ENCODE results near the gene OCEL1. TPM values are rescaled to one million over a fixed set of nuclear protein-coding genes. Genes with fewer than 3 reads are reported as not detected.

Gene OCEL1
- total RNA-seq, 4 donors from 2014 or later = 9.7 to 33.5 (median 21.8) TPM

GRCh38 chr19:17209126-17210036 lies 16.6 kb upstream of the OCEL1 start:
- 72 to 83% methylated on average over 21 to 24 of the region's 28 CpGs for WGBS, 2 donors
- DNase-seq = no peak
- no peak for TF ChIP-seq POLR2A (IDR thresholded peaks at IDR 0.05)
- TF ChIP-seq, protein P1, sequence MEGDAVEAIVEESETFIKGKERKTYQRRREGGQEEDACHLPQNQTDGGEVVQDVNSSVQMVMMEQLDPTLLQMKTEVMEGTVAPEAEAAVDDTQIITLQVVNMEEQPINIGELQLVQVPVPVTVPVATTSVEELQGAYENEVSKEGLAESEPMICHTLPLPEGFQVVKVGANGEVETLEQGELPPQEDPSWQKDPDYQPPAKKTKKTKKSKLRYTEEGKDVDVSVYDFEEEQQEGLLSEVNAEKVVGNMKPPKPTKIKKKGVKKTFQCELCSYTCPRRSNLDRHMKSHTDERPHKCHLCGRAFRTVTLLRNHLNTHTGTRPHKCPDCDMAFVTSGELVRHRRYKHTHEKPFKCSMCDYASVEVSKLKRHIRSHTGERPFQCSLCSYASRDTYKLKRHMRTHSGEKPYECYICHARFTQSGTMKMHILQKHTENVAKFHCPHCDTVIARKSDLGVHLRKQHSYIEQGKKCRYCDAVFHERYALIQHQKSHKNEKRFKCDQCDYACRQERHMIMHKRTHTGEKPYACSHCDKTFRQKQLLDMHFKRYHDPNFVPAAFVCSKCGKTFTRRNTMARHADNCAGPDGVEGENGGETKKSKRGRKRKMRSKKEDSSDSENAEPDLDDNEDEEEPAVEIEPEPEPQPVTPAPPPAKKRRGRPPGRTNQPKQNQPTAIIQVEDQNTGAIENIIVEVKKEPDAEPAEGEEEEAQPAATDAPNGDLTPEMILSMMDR (IDR thresholded peaks at IDR 0.05) = no peak
- Histone ChIP-seq H3K27ac (no peak overlapping the region), H3K9me3 (no peaks in the 10 kb centered on the region), H3K4me3 (replicated peaks in 1 of 3) (no peak overlapping the region), H3K4me1 (peaks cover 0 to 1% of the 10 kb centered on the region in 2 donors), H3K36me3 (peaks cover 7 to 11% of the 10 kb centered on the region in 2 donors), H3K27me3 (no peaks in the 10 kb centered on the region)
- intact Hi-C loops (cut with DNase I) = loop anchor here (10.0 kb wide), 2 partner anchors 55 to 135 kb away; partner anchors contain the start of genes BABAM1, HAUS8, MYO9B and USHBP1

- 85 to 95% methylated on average over 10 to 11 of the region's 14 CpGs for WGBS, 2 donors
- no peak for DNase-seq
- H3K9me3 ChIP-seq = no peaks in the 10 kb centered on the region
Observed at GRCh38 chr19:17210296-17210695, 15.7 kb upstream of the OCEL1 start.

DNA sequence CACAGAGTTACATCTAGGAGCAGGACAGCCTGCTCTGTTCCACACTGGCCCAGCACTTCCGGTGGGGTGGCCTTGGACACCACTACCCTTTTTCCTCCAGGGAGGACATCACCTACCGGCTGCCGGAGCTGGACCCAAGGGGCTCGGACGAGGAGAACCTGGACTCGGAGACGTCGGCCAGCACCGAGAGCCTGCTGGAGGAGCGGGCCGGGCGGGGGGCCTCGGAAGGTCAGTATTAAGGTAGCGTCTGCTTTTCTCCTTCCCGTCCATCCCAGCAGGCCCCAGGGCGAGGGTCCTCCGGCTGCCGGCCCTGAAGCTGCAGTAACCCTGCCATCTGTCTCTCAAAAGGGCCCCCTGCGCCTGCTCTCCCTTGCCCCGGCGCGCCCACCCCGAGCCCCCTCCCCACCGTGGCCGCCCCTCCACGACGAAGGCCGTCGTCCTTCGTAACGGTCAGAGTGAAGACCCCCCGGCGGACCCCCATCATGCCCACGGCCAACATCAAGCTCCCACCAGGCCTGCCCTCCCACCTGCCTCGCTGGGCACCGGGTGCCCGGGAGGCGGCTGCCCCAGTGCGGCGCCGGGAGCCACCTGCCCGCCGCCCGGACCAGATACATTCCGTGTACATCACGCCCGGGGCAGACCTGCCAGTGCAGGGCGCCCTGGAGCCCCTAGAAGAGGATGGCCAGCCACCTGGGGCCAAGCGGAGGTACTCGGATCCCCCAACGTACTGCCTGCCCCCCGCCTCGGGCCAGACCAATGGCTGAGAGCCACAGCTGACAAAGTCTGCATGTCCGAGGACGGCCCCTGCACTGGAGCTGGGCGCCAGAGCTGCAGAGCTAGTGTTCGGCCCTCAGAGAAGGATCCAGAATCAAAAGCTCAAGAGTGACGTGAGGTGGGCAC lies 14.2 kb upstream of the OCEL1 start:
- no peak for DNase-seq
- H3K9me3 ChIP-seq = no peaks in the 10 kb centered on the region
- H3K27me3 ChIP-seq = no peaks in the 10 kb centered on the region
- TF ChIP-seq, protein P1 (IDR thresholded peaks at IDR 0.05) = no peak
- TF ChIP-seq POLR2A (IDR thresholded peaks at IDR 0.05) = no peak
- H3K27ac ChIP-seq = no peak overlapping the region
- 93 to 94% methylated on average over 27 to 42 of the region's 58 CpGs for WGBS, 2 donors
- H3K4me3 ChIP-seq (replicated peaks in 1 of 3) = no peak overlapping the region
- H3K4me1 ChIP-seq = peaks cover 8 to 12% of the 10 kb centered on the region in 2 donors
- peaks cover 7 to 11% of the 10 kb centered on the region in 2 donors for H3K36me3 ChIP-seq
- intact Hi-C loops (cut with DNase I) = loop anchor here (10.0 kb wide), 2 partner anchors 53 to 137 kb away; partner anchors contain the start of genes BABAM1, HAUS8, MYO9B and USHBP1

More at GRCh38 chr19:17210296-17210695, 15.7 kb upstream of the OCEL1 start:
- H3K4me1 ChIP-seq = peaks cover 3 to 6% of the 10 kb centered on the region in 2 donors
- H3K27ac ChIP-seq = no peak overlapping the region
- peaks cover 7 to 11% of the 10 kb centered on the region in 2 donors for H3K36me3 ChIP-seq
- intact Hi-C loops (cut with DNase I) = loop anchor here (10.0 kb wide), 2 partner anchors 55 to 135 kb away; partner anchors contain the start of genes BABAM1, HAUS8, MYO9B and USHBP1
- H3K4me3 ChIP-seq (replicated peaks in 1 of 3) = no peak overlapping the region
- TF ChIP-seq, protein P1 (IDR thresholded peaks at IDR 0.05) = no peak
- TF ChIP-seq POLR2A (IDR thresholded peaks at IDR 0.05) = no peak
- no peaks in the 10 kb centered on the region for H3K27me3 ChIP-seq

DNA sequence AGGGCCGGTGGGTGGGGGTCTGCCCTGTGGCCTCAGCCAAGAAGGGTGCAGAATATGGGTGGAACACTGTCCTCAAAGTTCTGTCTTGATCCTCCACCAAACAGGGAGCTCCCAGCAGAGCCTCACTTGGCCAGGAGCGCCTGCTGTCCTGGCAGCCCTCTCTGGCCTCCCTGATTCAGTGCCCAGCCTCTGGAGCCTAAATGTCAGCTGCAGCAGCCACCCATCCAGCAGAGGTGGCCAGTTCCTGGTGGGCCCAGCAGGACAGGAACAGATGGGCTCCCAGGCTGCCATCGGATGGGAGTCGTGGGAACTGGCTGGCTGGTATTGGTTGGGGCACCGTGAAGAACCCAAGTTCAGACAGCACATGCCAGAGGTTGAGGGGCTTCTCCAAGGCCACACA lies 12.7 kb upstream of the OCEL1 start:
- peaks cover 8 to 12% of the 10 kb centered on the region in 2 donors for H3K4me1 ChIP-seq
- H3K27ac ChIP-seq = no peak overlapping the region
- H3K4me3 ChIP-seq (replicated peaks in 1 of 3) = no peak overlapping the region
- WGBS, 2 donors = 90 to 94% methylated on average over 3 to 5 of the region's 5 CpGs
- H3K9me3 ChIP-seq = no peaks in the 10 kb centered on the region
- no peaks in the 10 kb centered on the region for H3K27me3 ChIP-seq
- no peak for TF ChIP-seq POLR2A (IDR thresholded peaks at IDR 0.05)
- TF ChIP-seq, protein P1 (IDR thresholded peaks at IDR 0.05) = no peak
- intact Hi-C loops (cut with DNase I) = loop anchor here (10.0 kb wide), 2 partner anchors 51 to 139 kb away; partner anchors contain the start of genes BABAM1, HAUS8, MYO9B and USHBP1
- peaks cover 12 to 21% of the 10 kb centered on the region in 2 donors for H3K36me3 ChIP-seq
- DNase-seq = no peak
